Astrocyte (in vitro differentiated cells and primary cell): ENCODE data around the gene RADX. TPM values are rescaled to one million over a fixed set of nuclear protein-coding genes. Genes with fewer than 3 reads are reported as not detected.

ENCODE experiments used
- DNase-seq: peaks from one replicate; pipeline ENCODE4 v3.0.0-alpha.2; 2010; ENCODE audit warnings: low read depth
- FAIRE-seq: peaks from 2 replicates; lab custom pipeline; 2011; peaks lifted over from hg19 to GRCh38; lab: Jason Lieb, UNC
- H2AFZ ChIP-seq: 2 replicates; pipeline ENCODE4 v1.6.0; 2012; ENCODE audit warnings: low read depth, low read length, inconsistent platforms
- H3K27ac ChIP-seq: 2 replicates; pipeline ENCODE4 v1.5.1; 2011; ENCODE audit warnings: low read depth, low read length, inconsistent platforms
- H3K27me3 ChIP-seq: 2 replicates; pipeline ENCODE4 v1.6.0; 2011; ENCODE audit warnings: low read length, inconsistent platforms; ENCODE audit not compliant: insufficient read depth
- H3K36me3 ChIP-seq: 2 replicates; pipeline ENCODE4 v1.5.1; 2011; ENCODE audit warnings: low read length, inconsistent platforms; ENCODE audit not compliant: insufficient read depth
- H3K4me1 ChIP-seq: 2 replicates; pipeline ENCODE4 v1.5.1; 2011; ENCODE audit warnings: low read length, inconsistent platforms; ENCODE audit not compliant: insufficient read depth
- H3K4me2 ChIP-seq: 2 replicates; pipeline ENCODE4 v1.6.0; 2012; ENCODE audit warnings: low read length, inconsistent platforms
- H3K4me3 ChIP-seq: 2 replicates; pipeline ENCODE4 v1.5.1; 2011; ENCODE audit warnings: low read depth, mild to moderate bottlenecking, low read length, inconsistent platforms; ENCODE audit not compliant: insufficient read depth
- H3K79me2 ChIP-seq: 2 replicates; pipeline ENCODE4 v1.6.0; 2012; ENCODE audit warnings: mild to moderate bottlenecking, low read length, inconsistent platforms; ENCODE audit not compliant: insufficient read depth
- H3K9ac ChIP-seq: 2 replicates; pipeline ENCODE4 v1.6.0; 2012; ENCODE audit warnings: mild to moderate bottlenecking, low read length, inconsistent platforms
- H3K9me3 ChIP-seq: 2 replicates; pipeline ENCODE4 v1.5.1; 2012; ENCODE audit warnings: low read depth, mild to moderate bottlenecking, low read length, inconsistent platforms; ENCODE audit not compliant: insufficient read depth
- H4K20me1 ChIP-seq: 2 replicates; pipeline ENCODE4 v1.6.0; 2012; ENCODE audit warnings: low read length, inconsistent platforms; ENCODE audit not compliant: insufficient read depth
- H3K27ac Mint-ChIP-seq: one replicate; pipeline ENCODE4 v1.8.0; 2021; ENCODE audit warnings: mild to moderate bottlenecking, mixed read lengths; ENCODE audit not compliant: unreplicated experiment
- H3K27me3 Mint-ChIP-seq: one replicate; pipeline ENCODE4 v1.8.0; 2021; ENCODE audit warnings: low read depth, mixed read lengths; ENCODE audit not compliant: unreplicated experiment
- H3K36me3 Mint-ChIP-seq: one replicate; pipeline ENCODE4 v1.8.0; 2021; ENCODE audit warnings: low read depth, mixed read lengths; ENCODE audit not compliant: unreplicated experiment
- H3K4me1 Mint-ChIP-seq: one replicate; pipeline ENCODE4 v1.8.0; 2021; ENCODE audit warnings: low read depth, mixed read lengths; ENCODE audit not compliant: unreplicated experiment
- H3K4me3 Mint-ChIP-seq: one replicate; pipeline ENCODE4 v1.8.0; 2021; ENCODE audit warnings: mild to moderate bottlenecking, moderate library complexity, mixed read lengths; ENCODE audit not compliant: unreplicated experiment
- H3K9me3 Mint-ChIP-seq: one replicate; pipeline ENCODE4 v1.8.0; 2021; ENCODE audit warnings: mild to moderate bottlenecking, mixed read lengths; ENCODE audit not compliant: unreplicated experiment
- CTCF ChIP-seq: IDR thresholded peaks from 2 replicates; pipeline ENCODE4 v1.5.1; 2011; ENCODE audit warnings: low read depth, mild to moderate bottlenecking, inconsistent platforms, low read length, moderate library complexity; ENCODE audit not compliant: insufficient read depth
- EZH2 ChIP-seq: IDR thresholded peaks from 2 replicates; pipeline ENCODE4 v1.6.1; 2012; ENCODE audit warnings: mild to moderate bottlenecking, low read length, inconsistent platforms; ENCODE audit not compliant: insufficient read depth
- total RNA-seq: library from RNA; stranded (reverse); gene quantifications from 2 replicates; pipeline ENCODE4 v1.2.1, GENCODE V29; 2021

Gene RADX
- total RNA-seq, 1 donor from 2014 or later: 3.0 TPM

GRCh38 chrX:106566362-106566761 is 45.4 kb upstream of the RADX start:
- Histone ChIP-seq H3K4me3 (no peak overlapping the region), H3K4me1 (no peaks in the 10 kb centered on the region), H3K36me3 (no peaks in the 10 kb centered on the region), H3K27ac (no peak overlapping the region), H3K27me3 (no peaks in the 10 kb centered on the region), H4K20me1 (no peaks in the 10 kb centered on the region), H2AFZ (no peak overlapping the region), H3K4me2 (no peak overlapping the region), H3K9me3 (no peaks in the 10 kb centered on the region), H3K79me2 (no peaks in the 10 kb centered on the region), H3K9ac (no peak overlapping the region)
- Mint-ChIP-seq H3K27me3 (no peaks in the 10 kb centered on the region), H3K36me3 (no peaks in the 10 kb centered on the region), H3K9me3 (no peaks in the 10 kb centered on the region), H3K4me3 (no peak overlapping the region), H3K4me1 (no peaks in the 10 kb centered on the region), H3K27ac (no peak overlapping the region)
- FAIRE-seq (no peak), DNase-seq (no peak)
- TF ChIP-seq EZH2 (no peak), CTCF (no peak)

GRCh38 chrX:106581856-106582255 is 29.9 kb upstream of the RADX start:
- no peaks in the 10 kb centered on the region for H3K4me1 ChIP-seq
- DNase-seq (no peak), FAIRE-seq (no peak)
- no peaks in the 10 kb centered on the region for H3K36me3 Mint-ChIP-seq
- H3K9me3 Mint-ChIP-seq: peaks cover 3% of the 10 kb centered on the region
- H3K4me1 Mint-ChIP-seq: no peaks in the 10 kb centered on the region
- H3K27ac ChIP-seq: no peak overlapping the region
- no peak overlapping the region for H3K9ac ChIP-seq
- H3K4me3 Mint-ChIP-seq: no peak overlapping the region
- TF ChIP-seq CTCF (no peak), EZH2 (no peak)
- no peaks in the 10 kb centered on the region for H3K9me3 ChIP-seq
- no peaks in the 10 kb centered on the region for H3K36me3 ChIP-seq
- no peak overlapping the region for H3K27ac Mint-ChIP-seq
- H3K4me3 ChIP-seq: no peak overlapping the region
- H3K27me3 ChIP-seq: no peaks in the 10 kb centered on the region
- H3K27me3 Mint-ChIP-seq: no peaks in the 10 kb centered on the region
- no peak overlapping the region for H3K4me2 ChIP-seq
- H2AFZ ChIP-seq: no peak overlapping the region
- H4K20me1 ChIP-seq: no peaks in the 10 kb centered on the region
- H3K79me2 ChIP-seq: no peaks in the 10 kb centered on the region

- FAIRE-seq: no peak
Measured at GRCh38 chrX:106585478-106585877, 26.3 kb upstream of the RADX start.

More at GRCh38 chrX:106585478-106585877, 26.3 kb upstream of the RADX start:
- H2AFZ ChIP-seq: no peak overlapping the region
- no peak for TF ChIP-seq EZH2
- TF ChIP-seq CTCF: no peak
- H3K79me2 ChIP-seq: no peaks in the 10 kb centered on the region
- H3K36me3 ChIP-seq: no peaks in the 10 kb centered on the region
- Mint-ChIP-seq H3K27ac (no peak overlapping the region), H3K4me1 (no peaks in the 10 kb centered on the region), H3K4me3 (no peak overlapping the region), H3K27me3 (peaks cover 1% of the 10 kb centered on the region), H3K9me3 (no peaks in the 10 kb centered on the region), H3K36me3 (no peaks in the 10 kb centered on the region)
- no peak overlapping the region for H3K4me3 ChIP-seq
- no peak for DNase-seq
- no peaks in the 10 kb centered on the region for H3K27me3 ChIP-seq
- H3K4me2 ChIP-seq: no peak overlapping the region
- H4K20me1 ChIP-seq: no peaks in the 10 kb centered on the region
- H3K4me1 ChIP-seq: no peaks in the 10 kb centered on the region
- H3K9me3 ChIP-seq: no peaks in the 10 kb centered on the region
- no peak overlapping the region for H3K9ac ChIP-seq
- no peak overlapping the region for H3K27ac ChIP-seq
